GM18507 (cell line): ENCODE measurements around the gene GTF2A1.

Experiments
- DNase-seq: peaks from one replicate; pipeline ENCODE4 v3.0.0; 2011; ENCODE audit warnings: low read depth; ENCODE audit not compliant: insufficient read length; ENCODE audit errors: extremely low spot score
- FAIRE-seq: peaks from 2 replicates; lab custom pipeline; 2011; peaks lifted over from hg19 to GRCh38; lab: Jason Lieb, UNC

GTF2A1 gene

DNA sequence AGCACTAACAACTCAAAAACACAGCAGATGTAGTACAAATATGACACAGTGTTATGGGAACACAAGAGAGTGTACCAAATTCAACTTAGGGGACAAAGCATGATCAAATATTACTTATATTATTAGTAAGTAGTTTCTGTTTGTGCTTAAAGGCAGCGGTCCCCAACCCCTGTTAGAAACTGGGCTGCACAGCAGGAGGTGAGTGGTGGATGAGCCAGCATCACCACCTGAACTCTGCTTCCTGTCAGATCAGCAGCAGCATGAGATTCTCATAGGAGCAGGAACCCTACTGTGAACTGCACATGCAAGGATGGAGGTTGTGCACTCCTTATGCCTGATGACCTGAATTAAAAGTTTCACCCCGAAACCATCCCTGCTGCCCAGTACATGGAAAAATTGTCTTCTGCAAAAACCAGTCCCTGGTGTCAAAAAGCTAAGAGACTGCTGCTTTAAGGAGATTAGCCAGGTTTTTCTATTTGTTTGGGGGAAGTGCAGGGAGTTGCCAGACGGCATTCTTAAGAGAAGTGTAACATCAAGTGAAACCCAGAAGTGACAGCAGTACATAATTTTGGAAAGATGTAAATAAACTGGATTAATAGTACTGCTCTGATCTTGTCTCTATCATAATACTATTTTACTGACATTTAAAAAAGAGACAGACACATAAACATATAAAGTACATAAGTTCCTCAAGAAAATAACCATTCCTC is 26.7 kb downstream of the GTF2A1 start:
- no peak for DNase-seq
- peak; percentile 36 for FAIRE-seq

DNA sequence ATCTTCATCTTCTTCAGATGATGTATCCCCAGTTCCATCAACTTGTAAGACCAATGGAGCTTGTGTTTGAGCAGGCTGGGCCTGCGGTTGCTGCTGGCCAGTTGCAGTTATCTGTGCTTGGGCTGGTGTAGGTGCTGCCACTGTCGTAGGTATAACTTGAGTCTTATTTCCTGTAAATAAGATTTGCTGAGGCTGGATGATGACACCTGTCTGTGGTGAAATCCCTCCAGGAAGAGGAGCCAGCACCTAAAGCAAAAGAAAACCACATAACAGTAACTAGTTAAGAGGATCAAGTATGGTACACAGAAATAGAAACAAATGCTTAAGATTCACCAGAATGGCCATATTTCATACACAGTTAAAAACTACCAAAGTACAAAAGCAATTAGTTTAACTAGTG is 28.2 kb downstream of the GTF2A1 start:
- FAIRE-seq = no peak
- no peak for DNase-seq

DNA sequence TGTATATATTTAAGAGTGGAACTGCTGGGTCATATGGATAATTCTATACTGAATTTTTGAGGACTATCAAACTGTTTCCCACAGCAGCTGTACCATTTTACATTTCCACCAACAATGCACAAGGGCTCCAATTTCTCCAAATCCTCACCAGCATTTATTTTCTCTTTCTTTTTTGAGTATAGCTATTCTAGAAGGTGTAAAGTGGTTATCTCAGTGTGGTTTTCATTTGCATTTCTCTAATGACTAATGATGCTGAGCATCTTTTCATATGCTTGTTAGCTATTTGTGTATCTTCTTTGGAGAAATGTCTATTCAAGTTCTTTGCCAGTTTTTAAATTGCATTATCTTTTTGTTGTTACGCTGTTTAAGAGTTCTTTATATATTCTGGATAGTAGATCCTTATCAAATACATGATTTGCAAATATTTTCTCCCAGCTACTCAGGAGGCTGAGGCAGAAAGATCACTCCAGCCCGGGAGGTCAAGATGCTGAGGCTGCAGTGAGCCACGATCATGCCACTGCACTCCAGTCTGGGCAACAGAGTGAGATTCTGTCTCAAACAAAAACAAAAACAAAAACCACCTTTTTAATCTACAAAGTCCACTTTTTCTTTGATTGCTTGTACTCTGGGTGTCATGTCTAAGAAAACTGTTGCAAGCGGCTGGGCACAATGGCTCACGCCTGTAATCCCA is 32.8 kb downstream of the GTF2A1 start:
- no peak for DNase-seq
- peak; percentile 78 for FAIRE-seq

DNA sequence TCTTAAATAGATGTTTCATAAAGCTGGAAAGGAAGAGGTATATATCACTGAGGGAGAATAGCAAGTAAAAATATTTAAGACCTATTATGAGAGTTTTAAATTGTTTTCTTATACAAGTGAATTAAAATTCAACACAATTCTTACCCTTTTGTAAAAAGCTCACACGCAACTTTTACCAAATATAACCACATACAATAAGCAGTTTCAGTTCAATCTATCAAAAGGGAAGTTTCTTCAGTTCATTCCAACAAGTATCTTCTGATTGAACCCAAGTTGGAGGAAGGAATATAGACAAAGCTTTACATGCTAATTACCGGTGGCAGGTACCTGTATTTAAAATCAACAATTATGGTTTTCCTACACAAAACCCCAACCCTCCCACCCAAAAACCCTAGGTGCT is 41.1 kb downstream of the GTF2A1 start:
- FAIRE-seq (peak; percentile 26), DNase-seq (no peak)

DNA sequence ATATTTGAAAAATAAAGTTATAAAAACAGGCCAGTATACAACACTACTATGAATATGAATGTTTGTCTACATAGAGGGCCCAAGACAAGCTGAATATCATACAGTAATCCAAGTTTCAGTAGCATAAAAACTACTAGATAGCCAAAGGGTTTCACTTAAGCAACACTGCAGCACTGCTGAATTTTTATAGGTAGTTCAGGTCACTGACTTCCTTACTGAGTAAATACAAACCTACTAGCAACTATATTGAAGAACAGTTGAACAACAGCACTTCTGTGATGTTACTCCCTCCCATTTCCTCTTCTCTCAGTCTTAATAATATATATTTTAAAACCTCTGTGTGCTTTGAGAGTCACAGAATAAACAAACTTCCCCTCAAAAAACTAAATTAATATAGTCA is 42.7 kb downstream of the GTF2A1 start:
- FAIRE-seq (no peak), DNase-seq (no peak)

DNA sequence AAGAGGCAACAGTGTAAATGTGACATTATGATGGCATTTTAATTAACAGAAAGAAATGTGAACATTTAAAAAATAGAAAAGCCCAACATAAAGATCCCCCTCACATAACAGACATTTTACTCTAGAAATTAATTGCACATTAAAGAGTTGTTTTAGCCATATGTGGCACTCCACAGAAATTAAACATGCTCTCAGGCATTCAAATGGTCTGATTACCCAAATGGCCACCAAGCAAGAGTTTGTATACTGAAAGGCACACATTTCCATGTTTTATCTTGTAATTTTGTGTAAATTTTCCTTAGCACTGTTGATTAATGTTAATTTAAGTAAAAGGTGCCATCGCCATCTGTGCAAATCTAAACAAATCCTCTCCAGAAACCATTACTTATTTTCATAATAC is 43.5 kb downstream of the GTF2A1 start:
- peak; percentile 48 for FAIRE-seq
- no peak for DNase-seq

DNA sequence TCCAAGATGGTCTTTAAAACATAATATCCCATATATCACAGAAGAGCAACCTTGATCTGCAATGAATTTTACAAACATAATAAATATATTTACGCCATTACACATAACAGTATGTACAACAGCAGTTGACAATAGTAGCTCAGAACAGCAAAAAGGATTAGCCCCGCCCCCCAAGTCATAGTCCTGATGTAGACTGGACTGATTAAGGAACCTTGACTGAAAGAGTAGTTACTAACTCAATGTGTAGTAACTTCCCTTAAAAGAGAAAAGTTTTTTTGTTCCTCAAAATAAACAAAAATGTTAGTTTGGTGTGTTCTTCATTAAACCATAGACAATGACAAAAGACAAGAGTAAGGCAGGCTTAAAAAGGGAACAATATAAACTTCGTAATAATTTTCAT is 44.5 kb downstream of the GTF2A1 start:
- no peak for FAIRE-seq
- DNase-seq = no peak

DNA sequence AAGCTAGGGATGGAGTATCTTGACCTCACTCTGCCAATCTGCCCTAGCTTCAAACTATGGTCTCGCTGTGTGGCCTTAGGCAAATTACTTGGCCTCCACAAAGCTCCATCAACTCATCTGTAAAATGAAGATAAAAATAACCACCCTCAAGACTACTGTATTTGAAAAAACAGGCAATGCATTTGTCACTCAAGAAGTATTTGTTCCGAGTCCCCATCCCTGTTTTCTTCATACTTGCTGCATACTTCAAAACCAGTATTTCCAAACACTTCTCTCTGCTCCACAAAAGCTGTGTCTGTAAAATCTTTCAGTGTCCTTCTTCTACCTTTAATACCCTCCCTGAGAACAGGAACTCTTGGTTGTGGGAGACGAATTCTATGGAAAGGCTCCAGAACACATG is 47.9 kb downstream of the GTF2A1 start:
- DNase-seq = no peak
- no peak for FAIRE-seq

DNA sequence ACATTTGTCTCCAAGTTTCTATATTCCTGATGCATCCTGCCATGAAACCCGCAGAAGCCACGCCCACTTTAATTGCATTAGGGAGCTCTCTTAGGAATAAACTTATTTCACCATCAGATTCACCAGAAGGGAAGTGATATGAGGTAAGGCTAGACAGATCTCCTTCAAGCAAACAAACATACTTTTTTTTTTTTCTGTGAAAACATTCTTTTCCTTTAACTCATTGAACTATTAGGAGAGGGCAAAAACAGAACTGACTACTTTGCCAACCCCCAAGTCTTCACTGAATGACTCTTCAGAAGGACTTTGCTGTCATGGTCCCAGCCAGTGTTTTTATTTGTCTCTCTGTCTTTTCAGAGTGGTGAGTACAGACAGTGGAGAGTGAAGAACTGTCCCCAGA is 48.4 kb downstream of the GTF2A1 start:
- FAIRE-seq = no peak

DNA sequence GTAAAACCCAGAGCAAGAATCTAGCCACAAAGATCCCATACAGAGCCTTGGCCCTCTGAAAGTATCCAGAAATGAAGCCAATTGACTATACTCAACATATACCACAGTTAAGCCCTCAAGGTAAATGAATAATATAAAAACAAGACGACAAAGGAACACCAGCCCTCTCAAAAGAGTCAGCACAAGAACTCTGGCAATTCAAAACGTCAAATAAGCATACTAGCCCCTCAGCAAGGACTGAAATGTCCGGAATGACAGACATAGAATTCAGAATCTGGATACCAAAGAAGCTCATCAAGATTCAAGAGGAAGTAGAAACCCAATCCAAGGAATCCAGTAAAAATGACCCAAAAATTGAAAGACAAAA is 49.9 kb downstream of the GTF2A1 start:
- FAIRE-seq = no peak

More for the DNA sequence above, 48.4 kb downstream of the GTF2A1 start:
- DNase-seq = no peak

DNA sequence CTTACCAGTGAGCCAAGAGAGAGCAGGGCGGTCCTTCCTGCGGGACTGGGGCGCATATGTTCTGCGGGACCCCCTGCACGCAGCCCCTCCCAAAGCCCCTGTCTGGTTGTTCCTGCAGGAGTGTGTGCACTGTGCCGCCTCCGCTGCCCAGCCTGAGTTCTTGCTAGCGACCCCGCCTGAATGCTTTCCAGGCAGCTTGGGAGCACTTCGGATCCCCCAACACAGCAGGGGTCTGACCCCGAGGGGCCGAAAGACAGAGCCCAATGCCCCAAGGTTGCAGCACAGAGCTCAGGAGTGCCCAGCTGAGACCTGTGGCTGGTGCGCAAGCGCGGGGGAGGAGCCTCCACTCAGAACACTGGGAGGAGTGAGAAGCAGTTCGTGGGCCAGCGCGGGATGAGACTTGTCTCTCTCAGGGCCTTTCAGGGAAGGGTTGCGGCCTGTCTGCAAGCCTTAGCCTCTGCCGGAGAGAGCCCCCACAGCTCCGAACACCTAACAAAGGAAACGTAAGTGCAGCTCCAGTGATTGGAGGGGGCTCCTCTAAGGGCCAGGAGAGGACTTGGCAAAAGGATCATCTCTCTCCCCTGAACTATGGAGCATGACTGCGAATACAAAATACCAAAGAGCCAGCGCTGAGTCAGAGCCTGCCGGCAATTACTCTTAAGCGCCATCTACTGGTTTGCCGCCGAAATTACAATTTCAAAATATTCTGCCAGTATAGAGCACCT is 50.5 kb downstream of the GTF2A1 start:
- DNase-seq (peak; percentile 77), FAIRE-seq (peak; percentile 84)

More for the DNA sequence above, 49.9 kb downstream of the GTF2A1 start:
- no peak for DNase-seq

DNA sequence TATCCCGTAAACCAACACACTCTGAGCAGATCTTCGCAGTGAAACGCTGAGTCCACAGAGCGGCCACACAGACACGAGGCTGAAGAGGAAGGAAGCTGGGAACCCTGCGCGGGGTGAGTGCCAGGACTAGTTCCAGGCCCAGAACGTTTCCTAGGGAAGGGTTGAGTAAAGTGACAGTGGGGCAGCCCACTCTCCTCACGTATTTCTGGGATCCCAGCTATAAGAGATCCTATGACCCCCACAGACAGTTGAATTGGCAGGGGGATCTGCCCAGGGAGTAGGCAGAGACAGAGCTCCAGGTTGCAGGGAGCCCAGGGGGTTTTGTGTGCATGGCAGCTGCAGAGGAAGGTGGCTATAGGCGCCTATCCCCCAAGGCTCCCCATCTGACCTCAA is 51.1 kb downstream of the GTF2A1 start:
- FAIRE-seq (no peak), DNase-seq (no peak)

DNA sequence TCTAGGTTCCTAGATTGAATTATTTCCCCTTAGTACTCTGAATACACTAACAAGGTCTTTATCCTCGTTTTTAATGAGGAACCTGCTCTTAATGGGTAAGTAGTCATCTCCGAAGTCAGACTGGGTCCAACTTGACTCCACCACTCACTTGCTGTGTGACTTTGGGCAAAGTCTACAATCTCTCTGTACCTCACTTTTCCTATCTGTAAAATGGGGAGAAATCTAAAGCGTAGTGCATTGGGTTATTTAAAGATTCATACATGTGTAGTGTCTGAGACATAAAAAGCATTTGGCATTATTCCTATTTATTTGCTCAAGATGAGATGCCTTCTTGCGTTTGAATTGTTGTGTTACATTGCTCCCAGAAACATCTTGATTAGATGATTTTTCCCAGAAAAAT is 51.5 kb downstream of the GTF2A1 start:
- FAIRE-seq = no peak

DNA sequence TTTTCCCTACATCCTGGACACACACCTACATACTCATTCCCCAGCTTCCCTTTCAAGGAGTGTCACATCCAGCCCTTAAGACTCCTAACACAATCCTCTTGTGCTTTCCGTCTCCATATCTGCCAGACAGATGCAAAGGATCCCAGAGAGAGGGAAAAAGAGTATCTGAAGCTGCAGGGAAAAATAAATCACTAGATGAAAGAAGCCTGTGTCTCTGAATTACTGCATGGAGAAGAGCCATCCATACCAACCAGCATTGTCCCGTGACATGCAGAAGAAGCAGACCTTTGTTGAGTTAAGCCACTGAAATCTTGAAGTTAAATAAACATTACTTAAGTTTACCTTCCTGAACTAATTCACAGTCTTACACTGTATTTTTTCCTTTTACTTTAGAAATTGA is 54.6 kb downstream of the GTF2A1 start:
- DNase-seq (no peak), FAIRE-seq (no peak)

More for the DNA sequence above, 51.5 kb downstream of the GTF2A1 start:
- no peak for DNase-seq

DNA sequence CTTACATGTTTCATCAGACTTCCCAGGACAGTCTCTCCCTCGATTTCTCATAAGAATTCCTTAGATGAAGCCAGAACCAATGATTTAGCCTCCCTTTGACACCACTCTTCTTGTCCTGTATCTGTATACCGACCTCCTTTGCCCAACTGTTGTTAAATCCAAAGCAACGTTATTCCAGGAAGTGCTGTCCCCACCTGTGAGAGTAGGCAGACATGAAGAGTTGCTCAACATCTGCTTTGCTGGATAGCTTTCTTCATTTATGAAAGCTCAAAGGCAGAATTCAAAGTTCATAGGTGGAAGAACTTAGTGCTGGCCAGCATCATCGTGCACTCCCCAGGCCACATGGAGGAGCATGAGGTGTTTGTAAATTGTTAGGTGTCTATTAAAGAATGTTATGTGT is 55.6 kb downstream of the GTF2A1 start:
- no peak for DNase-seq
- no peak for FAIRE-seq

DNA sequence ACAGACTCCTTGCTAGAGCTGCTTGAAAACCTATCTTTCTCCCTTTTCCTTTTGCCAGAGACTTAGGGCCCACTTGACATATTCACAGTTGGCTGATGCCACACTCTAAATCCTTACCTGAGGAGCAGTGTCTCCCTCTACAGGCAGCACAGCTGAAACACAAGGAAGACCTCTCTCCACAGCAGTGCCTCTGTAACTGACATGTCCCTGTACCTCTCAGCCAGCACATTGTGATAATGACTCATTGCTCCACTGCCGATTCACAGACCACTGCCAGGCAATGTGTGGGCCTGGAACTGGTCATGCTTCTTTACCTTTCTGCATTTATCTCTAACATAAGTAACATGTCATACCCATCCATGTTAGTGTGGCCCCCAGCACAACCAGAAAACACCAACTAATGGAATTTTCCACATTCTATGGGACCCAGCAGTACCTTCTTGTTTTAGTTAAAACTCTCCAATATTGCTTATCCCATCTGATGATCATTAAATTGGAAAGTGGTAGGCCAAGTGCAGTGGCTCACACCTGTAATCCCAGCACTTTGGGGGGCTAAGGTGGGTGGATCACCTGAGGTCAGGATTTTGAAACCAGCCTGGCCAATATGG is 56.5 kb downstream of the GTF2A1 start:
- peak; percentile 25 for DNase-seq
- peak; percentile 70 for FAIRE-seq

DNA sequence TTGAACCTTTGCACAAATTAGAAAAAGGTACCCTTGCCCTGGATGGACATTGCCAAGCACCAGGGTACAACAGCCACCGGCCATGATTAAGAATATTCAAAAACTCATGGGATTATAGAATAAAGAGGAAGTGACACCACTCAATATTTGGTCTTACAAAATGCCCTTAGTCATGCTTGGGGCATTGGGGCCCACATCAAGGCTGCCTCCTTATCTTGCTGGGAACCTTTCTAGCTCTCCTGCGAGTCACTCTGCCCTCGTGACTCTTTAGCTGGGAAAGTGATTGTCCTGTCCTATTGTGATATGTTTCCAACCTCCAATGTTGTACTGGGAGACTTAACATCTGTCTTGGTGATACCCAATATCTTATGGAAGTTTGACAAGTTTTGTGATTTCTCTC is 57.8 kb downstream of the GTF2A1 start:
- DNase-seq (no peak), FAIRE-seq (no peak)

DNA sequence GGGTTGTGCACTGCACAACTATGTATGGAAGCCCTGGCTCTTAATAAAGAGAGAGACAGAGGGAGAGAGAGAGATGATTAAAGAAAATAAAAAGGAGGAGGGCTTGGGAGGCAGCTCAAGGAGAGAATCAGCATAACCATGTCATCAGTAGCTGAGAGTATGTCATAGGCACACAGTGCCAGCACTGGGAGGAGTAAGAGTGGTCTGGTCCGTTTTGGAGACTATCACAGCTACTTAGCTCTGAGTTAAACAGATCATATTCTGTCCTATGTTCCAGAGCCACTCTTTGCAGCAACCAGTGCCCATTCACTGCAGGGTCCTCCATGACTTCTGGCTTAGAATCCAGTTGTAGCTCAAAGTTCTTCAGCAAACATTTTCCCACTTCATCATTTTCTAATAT is 59.0 kb downstream of the GTF2A1 start:
- FAIRE-seq (no peak), DNase-seq (no peak)

DNA sequence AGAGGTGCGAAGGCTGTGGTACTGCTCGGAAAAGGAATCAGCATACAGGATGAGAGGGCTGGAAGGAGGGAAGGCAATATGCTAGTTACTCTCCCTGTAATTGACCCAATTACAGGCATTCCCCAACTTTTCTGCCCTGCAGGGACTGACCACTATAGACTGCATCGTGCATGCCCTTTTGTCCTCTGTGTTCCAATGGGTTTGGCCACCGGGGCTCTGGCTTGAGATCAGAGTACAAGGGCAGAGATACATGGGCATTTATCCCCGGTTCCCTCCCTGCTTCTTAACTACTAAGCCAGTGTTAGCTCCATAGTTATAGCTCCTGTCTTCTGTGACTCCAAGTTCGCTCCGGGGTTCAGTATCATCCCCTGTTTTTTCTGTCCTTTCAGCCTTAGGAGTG is 59.7 kb downstream of the GTF2A1 start:
- no peak for FAIRE-seq
- no peak for DNase-seq

DNA sequence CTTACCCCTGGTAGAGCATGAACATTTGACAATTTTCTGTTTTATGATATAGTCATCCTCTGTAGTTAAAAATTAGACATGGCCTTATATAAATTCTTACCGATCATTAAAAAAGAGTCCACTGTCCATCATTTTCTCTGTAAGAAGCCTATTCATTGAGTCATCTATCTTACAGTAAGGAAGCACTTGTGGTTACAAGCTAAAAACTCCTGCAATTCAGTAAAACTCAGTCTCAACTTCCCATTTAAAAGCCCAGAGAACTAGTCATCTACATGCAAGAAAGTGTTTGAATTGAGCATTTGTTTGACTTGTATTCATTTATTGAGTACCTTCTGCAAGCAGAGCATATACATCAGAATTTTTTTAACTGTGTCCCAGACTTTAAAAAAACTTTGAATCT is 63.3 kb downstream of the GTF2A1 start:
- FAIRE-seq (no peak), DNase-seq (no peak)
